Prostate gland (tissue), 2 donors: ENCODE data around the gene CLSTN3. TPM values are rescaled to one million over a fixed set of nuclear protein-coding genes. Genes with fewer than 3 reads are reported as not detected.

Experiments
- DNase-seq: peaks from one replicate; pipeline ENCODE4 v3.0.0-alpha.2; 2019; ENCODE audit warnings: low spot score
- H3K27ac ChIP-seq, 2 donors: fragments of 200-600 bp; sonication (generic); 2 replicates each; pipeline ENCODE4 v1.5.1; 2017 to 2019
- H3K27me3 ChIP-seq: fragments of 200-600 bp; sonication (generic); replicated peaks from 2 replicates; pipeline ENCODE4 v1.5.1; 2019; ENCODE audit not compliant: insufficient read depth
- H3K36me3 ChIP-seq, 2 donors: fragments of 200-600 bp; sonication (generic); 1 replicate in 1 of 2; 2 replicates in 1 of 2; pipeline versions ENCODE4 v1.5.1 to v1.8.1; 2017 to 2019
- H3K4me1 ChIP-seq: fragments of 200-600 bp; sonication (generic); replicated peaks from 2 replicates; pipeline ENCODE4 v1.5.1; 2019
- H3K4me3 ChIP-seq, 2 donors: fragments of 200-600 bp; sonication (generic); 2 replicates each; pipeline ENCODE4 v1.5.1; 2017 to 2019
- H3K9me3 ChIP-seq: fragments of 200-600 bp; sonication (generic); 2 replicates; pipeline ENCODE4 v1.5.1; 2017
- POLR2A ChIP-seq: fragments of 450-650 bp; IDR thresholded peaks from one replicate; pipeline ENCODE4 v1.6.1; 2016; ENCODE audit warnings: antibody characterized with exemption, mild to moderate bottlenecking
- POLR2AphosphoS5 ChIP-seq: sonication (generic); formaldehyde crosslinking; IDR thresholded peaks from one replicate; pipeline ENCODE4 v1.6.1; 2017; ENCODE audit warnings: antibody characterized with exemption
- WGBS: methylation state at CpG from one replicate; pipeline ENCODE4 v1.1.5; 2018; 5-methylcytosine and 5-hydroxymethylcytosine counted together
- intact Hi-C: fragments of 100-400 bp; cut with DNase I; formaldehyde crosslinking; loops from one replicate; pipeline ENCODE4 v1.14.2; 2022
- total RNA-seq, 2 donors: library from RNA; depleted of rRNA; stranded (reverse); fragments of >200 nt; gene quantifications; one replicate each; pipeline ENCODE4 v1.1.0, GENCODE V29; 2016
- TF ChIP-seq, protein P1 (sequence below), 4 experiments: fragments of 200-600 bp in 2 of 4; fragments of 450-650 bp in 2 of 4; sonication (generic) in 2 of 4; IDR thresholded peaks; 1 replicate in 3 of 4; 2 replicates in 1 of 4; pipeline ENCODE4 v1.5.1; 2016 to 2019; ENCODE audit warnings: antibody characterized with exemption in 4 of 4, mild to moderate bottlenecking in 2 of 4, moderate library complexity in 2 of 4

CLSTN3 gene
- total RNA-seq: 10 to 100 TPM in 1 of 2 donors, 1 to 10 TPM in 1; 7.7 to 45.7 TPM

DNA sequence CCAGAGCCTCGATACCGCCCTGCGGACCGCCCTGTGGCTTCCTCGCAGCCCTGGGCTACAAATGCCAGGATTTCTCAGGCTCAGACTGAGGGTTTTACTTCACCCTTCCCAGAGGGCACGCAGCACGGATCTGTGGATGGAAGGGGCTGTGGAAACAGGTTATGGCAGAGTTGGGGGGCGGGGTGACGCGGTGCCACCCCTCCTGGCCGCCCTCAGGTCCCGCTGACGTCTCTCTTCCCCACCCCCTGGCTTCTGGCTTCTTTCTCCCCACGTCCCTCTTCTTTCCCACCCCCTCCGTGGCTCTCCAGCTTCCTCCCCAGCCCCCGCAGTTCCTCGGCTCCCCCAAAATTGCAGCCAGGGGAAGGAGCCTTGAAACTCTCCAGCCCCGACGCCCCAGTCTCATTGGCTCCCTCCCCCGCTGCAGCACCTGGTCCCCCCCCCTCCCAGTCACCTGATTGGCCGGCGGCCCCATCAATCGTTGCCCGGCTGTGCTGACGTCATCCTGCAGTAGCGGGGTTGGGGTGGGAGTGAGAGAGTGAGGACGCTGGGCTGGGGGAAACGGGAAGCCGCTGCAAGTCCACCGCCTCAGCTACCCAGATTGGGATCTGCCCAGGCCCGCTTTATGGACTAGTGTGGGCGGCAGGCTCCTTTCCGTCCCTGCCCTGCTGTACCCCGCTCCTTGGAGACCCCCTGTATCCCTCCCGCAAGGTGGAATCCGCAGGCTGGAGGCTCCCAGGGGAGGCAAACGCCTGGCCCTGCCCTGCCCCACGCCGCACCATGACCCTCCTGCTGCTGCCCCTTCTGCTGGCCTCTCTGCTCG, at the start of gene CLSTN3:
CLSTN3 (plus strand) TSS at position 500 of the 820 bp plus-strand sequence; CDS start at position 778, 278 bp downstream.
- Histone ChIP-seq H3K9me3 (no peaks in the 10 kb centered on the region), H3K36me3 (no peaks in the 10 kb centered on the region), H3K4me3 (peak within 1 kb of the TSS; percentile 40 to 50), H3K27me3 (no peaks in the 10 kb centered on the region), H3K4me1 (peaks cover 3% of the 10 kb centered on the region), H3K27ac (peak within 1 kb of the TSS; percentile 70 to 73)
- intact Hi-C loops: no loop called here
- peak; percentile 84 for DNase-seq
- TF ChIP-seq POLR2A (peak; percentile 59), POLR2AphosphoS5 (no peak)
- under 1% methylated on average over 40 of the region's 40 CpGs for WGBS

DNA sequence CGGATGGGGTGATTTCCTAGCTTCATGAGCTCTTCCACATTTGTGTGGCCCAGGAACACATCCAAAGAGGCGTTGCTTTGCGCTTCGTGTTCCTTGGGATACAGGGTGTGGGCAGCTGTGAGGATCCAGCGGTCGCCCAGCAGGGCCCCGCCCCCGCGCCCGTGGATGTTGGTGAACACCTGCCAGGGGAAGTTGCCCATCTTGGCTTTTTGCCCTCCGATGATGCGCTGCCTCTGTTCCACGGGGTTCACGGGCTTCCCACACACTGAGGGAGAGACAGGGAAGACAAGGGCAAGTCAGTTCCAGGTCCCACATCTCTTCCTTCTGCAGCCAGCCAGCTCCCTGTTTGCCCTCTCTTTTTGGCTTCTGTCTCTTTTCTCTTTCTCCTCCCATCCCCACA, 49.1 kb upstream of the CLSTN3 start:
- DNase-seq: no peak
- intact Hi-C loops: no loop called here
- WGBS: 83% methylated on average over 14 of the region's 14 CpGs
- Histone ChIP-seq H3K36me3 (no peaks in the 10 kb centered on the region), H3K4me3 (no peak overlapping the region), H3K27me3 (no peaks in the 10 kb centered on the region), H3K27ac (no peak overlapping the region), H3K4me1 (no peaks in the 10 kb centered on the region), H3K9me3 (no peaks in the 10 kb centered on the region)
- TF ChIP-seq, protein P1, sequence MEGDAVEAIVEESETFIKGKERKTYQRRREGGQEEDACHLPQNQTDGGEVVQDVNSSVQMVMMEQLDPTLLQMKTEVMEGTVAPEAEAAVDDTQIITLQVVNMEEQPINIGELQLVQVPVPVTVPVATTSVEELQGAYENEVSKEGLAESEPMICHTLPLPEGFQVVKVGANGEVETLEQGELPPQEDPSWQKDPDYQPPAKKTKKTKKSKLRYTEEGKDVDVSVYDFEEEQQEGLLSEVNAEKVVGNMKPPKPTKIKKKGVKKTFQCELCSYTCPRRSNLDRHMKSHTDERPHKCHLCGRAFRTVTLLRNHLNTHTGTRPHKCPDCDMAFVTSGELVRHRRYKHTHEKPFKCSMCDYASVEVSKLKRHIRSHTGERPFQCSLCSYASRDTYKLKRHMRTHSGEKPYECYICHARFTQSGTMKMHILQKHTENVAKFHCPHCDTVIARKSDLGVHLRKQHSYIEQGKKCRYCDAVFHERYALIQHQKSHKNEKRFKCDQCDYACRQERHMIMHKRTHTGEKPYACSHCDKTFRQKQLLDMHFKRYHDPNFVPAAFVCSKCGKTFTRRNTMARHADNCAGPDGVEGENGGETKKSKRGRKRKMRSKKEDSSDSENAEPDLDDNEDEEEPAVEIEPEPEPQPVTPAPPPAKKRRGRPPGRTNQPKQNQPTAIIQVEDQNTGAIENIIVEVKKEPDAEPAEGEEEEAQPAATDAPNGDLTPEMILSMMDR (IDR thresholded peaks at IDR 0.05): no peak
- TF ChIP-seq POLR2A (no peak), POLR2AphosphoS5 (no peak)

DNA sequence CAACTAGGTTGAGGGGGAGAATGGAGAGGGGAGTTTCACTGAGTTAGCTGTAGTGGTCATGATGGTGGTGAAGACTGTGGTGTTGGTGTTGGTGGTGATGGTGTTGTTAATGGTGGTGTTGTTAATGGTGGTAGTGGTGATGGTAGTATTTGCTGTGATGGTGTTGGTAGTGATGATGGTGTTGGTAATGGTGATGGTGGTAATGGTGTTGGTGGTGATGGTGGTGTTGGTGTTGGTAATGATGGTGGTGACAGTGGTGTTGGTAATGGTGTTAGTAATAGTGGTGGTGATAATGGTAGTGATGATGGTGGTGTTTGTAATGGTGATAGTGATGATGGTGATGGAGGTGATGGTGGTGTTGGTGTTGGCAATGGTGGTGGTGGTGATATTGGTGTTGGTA, 47.0 kb upstream of the CLSTN3 start:
- Histone ChIP-seq H3K4me3 (no peak overlapping the region), H3K27me3 (no peaks in the 10 kb centered on the region), H3K36me3 (no peaks in the 10 kb centered on the region), H3K9me3 (no peaks in the 10 kb centered on the region), H3K4me1 (no peaks in the 10 kb centered on the region), H3K27ac (no peak overlapping the region)
- TF ChIP-seq POLR2A: no peak
- TF ChIP-seq, protein P1 (IDR thresholded peaks at IDR 0.05): no peak
- TF ChIP-seq POLR2AphosphoS5: no peak
- DNase-seq: no peak
- intact Hi-C loops: no loop called here

DNA sequence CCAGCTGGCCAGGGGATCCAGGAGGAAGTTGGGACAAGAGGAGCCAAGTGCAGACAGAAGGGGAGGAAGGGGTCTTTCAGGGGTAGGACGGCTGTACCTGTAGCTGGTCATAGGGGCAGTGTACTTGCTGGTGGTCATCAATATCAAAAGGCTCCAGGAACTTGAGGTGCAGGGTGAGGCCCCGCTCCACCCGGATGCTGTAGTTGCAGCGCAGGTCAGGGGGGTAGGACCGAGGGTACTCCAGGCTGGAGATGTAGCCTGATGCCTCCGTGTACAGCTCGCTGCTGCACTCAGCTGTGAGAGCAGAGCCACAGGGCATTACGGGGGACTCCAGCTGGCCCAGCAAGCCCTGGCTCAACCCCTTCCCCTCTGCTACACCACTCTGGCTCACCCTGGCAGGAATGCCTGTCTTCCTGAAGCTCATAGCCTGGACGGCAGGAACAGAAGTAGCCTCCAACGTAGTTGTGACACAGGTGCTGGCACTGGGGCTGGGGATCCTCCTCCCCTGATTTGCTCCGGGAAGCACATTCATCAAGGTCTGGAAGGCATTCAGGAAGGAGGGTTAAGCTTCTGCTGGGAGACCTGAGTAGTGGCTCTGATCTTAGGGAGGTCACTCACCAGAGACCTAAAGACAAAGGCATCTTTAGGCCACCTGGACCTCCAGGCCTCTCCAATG, 40.8 kb upstream of the CLSTN3 start:
- TF ChIP-seq, protein P1 (IDR thresholded peaks at IDR 0.05): no peak
- no peak for TF ChIP-seq POLR2AphosphoS5
- no peak for TF ChIP-seq POLR2A
- Histone ChIP-seq H3K4me1 (no peaks in the 10 kb centered on the region), H3K9me3 (no peaks in the 10 kb centered on the region), H3K4me3 (no peak overlapping the region), H3K27ac (no peak overlapping the region), H3K36me3 (peaks cover 0 to 7% of the 10 kb centered on the region in 2 donors), H3K27me3 (no peaks in the 10 kb centered on the region)
- no peak for DNase-seq
- WGBS: 79% methylated on average over 11 of the region's 11 CpGs
- intact Hi-C loops: no loop called here

DNA sequence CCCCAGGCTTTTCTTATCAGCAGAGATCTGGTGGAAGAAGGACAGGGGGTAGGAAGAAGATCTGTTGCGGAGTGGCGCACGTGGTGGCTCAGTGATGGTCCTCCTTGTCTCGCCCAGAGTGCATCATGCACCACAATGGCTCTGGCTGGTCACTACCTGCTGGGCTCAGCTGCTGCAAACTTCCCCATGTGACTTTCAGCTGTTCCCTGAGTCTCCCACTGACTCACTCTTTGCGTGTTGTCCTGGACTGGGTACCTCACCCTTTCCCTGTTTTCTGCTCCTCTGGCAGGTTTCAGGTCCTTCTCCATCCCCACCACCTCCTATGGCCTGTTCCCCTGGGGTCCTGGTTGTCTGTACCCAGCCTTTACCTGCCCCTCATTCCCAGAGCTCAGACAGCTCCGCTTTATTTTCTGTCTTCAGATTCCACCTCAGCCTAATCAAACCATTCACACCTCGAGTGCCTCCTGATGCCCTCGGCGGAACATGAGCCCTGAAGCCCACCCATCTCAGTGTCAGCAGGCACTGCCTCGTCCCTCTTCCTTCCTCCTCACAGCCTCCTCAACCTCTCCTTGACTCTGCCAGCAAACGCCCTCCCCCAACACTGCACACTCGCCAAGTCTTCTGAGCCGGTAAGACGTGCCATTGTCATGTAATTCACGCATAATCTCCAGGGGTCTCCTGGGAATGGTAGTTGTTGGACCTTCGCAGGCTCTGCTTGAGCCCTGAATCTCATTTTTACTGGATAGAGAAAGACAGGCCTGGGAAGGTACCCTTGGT, 39.8 kb upstream of the CLSTN3 start:
- peaks cover 0 to 7% of the 10 kb centered on the region in 2 donors for H3K36me3 ChIP-seq
- peak overlapping the region; percentile 34 to 66 for H3K27ac ChIP-seq
- no peaks in the 10 kb centered on the region for H3K4me1 ChIP-seq
- DNase-seq: no peak
- H3K4me3 ChIP-seq: no peak overlapping the region
- H3K9me3 ChIP-seq: no peaks in the 10 kb centered on the region
- WGBS: 69% methylated on average over 16 of the region's 16 CpGs
- intact Hi-C loops: no loop called here
- TF ChIP-seq POLR2AphosphoS5: no peak
- no peak for TF ChIP-seq POLR2A
- TF ChIP-seq, protein P1 (IDR thresholded peaks at IDR 0.05): no peak
- no peaks in the 10 kb centered on the region for H3K27me3 ChIP-seq
